Vagina (tissue), 2 donors: ENCODE data around the gene DIS3.
"Not testable (repeated sequence)": the region's sequence is repeated elsewhere in the genome, so short reads cannot be mapped to it uniquely, and the experiment has no call there.

Experiments used
- POLR2A ChIP-seq, 2 donors: fragments of 450-650 bp; IDR thresholded peaks; one replicate each; pipeline ENCODE4 v1.6.1; 2017; ENCODE audit warnings: antibody characterized with exemption in 2 of 2, mild to moderate bottlenecking in 2 of 2, moderate library complexity in 2 of 2
- POLR2AphosphoS5 ChIP-seq, 2 donors: sonication (generic); formaldehyde crosslinking; IDR thresholded peaks; one replicate each; pipeline ENCODE4 v1.9.0; 2017; ENCODE audit warnings: antibody characterized with exemption in 2 of 2, mild to moderate bottlenecking in 2 of 2, low read depth in 1 of 2; ENCODE audit not compliant: insufficient read depth in 1 of 2
- TF ChIP-seq, protein P1 (sequence below), 3 experiments: fragments of 450-650 bp in 2 of 3; fragments of 200-600 bp in 1 of 3; sonication (generic) in 1 of 3; IDR thresholded peaks; one replicate each; pipeline ENCODE4 v1.5.1; 2017 to 2019; ENCODE audit warnings: antibody characterized with exemption in 3 of 3, mild to moderate bottlenecking in 2 of 3, moderate library complexity in 2 of 3

DNA sequence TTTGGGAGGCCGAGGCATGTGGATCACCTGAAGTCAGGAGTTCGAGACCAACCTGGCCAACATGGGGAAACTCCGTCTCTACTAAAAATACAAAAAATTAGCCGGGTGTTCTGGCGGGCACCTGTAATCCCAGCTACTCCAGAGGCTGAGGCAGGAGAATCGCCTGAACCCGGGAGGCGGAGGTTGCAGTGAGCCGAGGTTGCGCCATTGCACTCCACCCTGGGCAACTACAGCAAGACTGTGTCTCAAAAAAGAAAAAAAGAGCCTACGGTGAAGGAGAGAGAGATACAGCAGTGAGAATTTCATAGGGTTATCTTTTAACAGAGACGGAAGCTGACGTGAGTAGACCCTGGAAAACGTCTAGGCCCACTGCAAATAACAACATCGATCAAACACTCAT, 55.5 kb downstream of the DIS3 start:
- TF ChIP-seq POLR2A (IDR thresholded peaks at IDR 0.05); POLR2AphosphoS5 (IDR thresholded peaks at IDR 0.05; ENCODE audit: insufficient read depth in 1 of 2, low read depth in 1 of 2): not testable (repeated sequence)
- TF ChIP-seq, protein P1, sequence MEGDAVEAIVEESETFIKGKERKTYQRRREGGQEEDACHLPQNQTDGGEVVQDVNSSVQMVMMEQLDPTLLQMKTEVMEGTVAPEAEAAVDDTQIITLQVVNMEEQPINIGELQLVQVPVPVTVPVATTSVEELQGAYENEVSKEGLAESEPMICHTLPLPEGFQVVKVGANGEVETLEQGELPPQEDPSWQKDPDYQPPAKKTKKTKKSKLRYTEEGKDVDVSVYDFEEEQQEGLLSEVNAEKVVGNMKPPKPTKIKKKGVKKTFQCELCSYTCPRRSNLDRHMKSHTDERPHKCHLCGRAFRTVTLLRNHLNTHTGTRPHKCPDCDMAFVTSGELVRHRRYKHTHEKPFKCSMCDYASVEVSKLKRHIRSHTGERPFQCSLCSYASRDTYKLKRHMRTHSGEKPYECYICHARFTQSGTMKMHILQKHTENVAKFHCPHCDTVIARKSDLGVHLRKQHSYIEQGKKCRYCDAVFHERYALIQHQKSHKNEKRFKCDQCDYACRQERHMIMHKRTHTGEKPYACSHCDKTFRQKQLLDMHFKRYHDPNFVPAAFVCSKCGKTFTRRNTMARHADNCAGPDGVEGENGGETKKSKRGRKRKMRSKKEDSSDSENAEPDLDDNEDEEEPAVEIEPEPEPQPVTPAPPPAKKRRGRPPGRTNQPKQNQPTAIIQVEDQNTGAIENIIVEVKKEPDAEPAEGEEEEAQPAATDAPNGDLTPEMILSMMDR (IDR thresholded peaks at IDR 0.05), result not testable (repeated sequence)
